ENCODE results near the gene LEAP2.

Gene LEAP2

DNA sequence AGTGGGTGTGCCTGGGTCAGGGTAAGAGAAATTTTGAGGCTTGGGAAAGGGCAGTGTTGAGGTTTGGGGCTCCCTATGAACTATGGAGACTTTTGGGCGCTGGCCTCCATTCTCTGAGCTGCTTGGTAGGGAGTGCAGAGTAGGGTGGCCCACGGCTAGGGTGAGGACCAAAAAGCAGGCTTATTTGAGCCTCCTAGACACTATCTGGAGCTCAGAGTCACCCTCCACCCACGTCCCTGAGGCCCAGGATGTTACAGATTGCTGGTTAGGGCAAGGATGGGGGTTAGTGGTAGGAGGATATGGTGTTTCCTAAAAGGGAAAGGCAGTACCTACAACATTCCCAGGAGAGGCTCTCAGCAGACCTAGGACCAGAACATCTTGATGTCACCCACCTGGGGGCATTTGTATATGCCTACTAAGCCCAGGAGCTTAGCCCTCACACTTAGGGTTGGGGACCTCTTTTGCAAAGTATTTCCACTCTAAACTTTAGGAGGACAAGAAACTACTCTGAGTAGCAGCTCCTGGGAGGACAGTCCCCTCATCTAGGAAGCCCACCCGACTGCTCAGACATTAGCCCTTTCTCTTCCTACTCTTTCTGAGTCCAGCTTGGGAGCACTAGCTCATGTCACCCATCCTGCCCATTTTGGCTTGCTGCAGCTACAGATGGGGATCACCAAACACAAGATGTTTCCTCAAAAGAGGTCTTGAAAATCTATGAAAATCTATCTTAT is 45.4 kb upstream of the LEAP2 start:
- H3K4me3 ChIP-seq (ENCODE audit: low read depth, low read length) = no peak overlapping the region
- in situ Hi-C loops (cut with HindIII; ENCODE audit: low sequenced_read_pairs) = no loop called here
- TF ChIP-seq CTCF (IDR thresholded peaks at IDR 0.05; ENCODE audit: low read depth, low read length, missing control alignments) = no peak
- DNase-seq (ENCODE audit: low read depth) = no peak

DNA sequence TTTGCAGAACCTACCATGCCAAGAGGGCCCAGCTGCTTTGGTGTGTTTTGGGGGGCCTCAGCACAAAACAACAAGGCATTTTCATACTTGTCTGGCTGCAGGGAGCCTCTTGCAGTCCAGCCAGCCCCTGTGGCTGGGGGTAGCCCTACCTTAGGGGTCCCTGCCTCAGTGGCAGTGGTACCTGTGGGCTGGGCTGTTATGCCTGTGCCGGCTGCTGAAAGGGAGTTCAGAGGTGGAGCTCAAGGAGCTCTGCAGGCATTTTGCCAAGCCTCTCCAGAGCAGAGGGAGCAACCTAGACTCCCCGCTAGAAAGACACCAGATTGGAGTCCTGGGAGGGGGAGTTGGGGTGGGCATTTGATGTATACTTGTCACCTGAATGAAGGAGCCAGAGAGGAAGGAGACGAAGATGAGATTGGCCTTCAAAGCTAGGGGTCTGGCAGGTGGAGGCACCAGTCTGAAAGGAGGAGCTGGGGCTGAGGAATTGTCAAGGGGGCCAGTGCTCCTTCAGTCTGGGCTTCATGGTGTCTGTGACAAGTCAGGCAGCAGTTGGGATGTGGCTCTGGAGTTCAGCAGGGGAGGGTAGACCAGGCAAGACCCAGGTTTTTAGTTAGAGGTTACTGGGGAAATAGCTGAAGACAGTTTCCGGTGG is 44.5 kb upstream of the LEAP2 start:
- no peak for TF ChIP-seq CTCF (IDR thresholded peaks at IDR 0.05; ENCODE audit: low read depth, low read length, missing control alignments)
- no peak overlapping the region for H3K4me3 ChIP-seq (ENCODE audit: low read depth, low read length)
- in situ Hi-C loops (cut with HindIII; ENCODE audit: low sequenced_read_pairs) = no loop called here
- no peak for DNase-seq (ENCODE audit: low read depth)

- in situ Hi-C loops (cut with HindIII; ENCODE audit: low sequenced_read_pairs) = no loop called here
- TF ChIP-seq CTCF (IDR thresholded peaks at IDR 0.05; ENCODE audit: low read depth, low read length, missing control alignments) = peak; percentile 84
- H3K4me3 ChIP-seq (ENCODE audit: low read depth, low read length) = peak overlapping the region; percentile 50
- no peak for DNase-seq (ENCODE audit: low read depth)
Observed at GRCh38 chr5:132829742-132830435, 43.6 kb upstream of the LEAP2 start.

DNA sequence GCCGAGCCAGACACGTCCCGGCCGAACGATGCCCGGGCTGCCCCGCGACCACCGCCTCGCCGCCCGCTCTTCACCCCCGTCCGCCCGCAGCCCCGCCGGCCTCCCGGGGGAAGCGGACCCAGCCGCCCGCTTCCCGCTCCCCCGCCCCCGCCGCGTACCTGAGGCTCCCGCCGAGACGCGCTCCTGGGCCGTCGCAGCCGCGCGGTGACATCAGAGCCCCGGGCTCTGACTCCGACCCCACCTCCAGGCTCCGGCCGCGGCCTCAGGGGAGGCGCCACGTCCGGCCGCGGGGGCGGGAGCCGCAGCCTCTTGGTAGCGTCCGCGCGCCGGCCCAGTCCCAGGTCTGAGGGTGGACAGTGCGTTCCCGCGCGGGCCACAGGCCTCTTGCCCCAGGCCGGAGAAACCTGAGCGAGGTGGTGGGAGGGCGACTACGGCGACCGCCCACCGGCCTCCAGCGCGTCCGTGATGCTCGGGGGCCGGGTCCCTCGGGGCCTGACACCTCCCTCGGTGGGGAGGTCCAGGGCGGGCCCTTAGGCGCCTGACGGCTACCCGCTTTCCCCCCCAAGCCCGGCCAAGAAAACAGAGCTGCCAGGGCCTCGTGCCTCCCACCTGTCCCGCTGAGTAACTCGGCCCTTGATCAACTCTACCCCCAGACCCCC is 42.9 kb upstream of the LEAP2 start, which contains the start of gene SHROOM1:
SHROOM1 (minus strand) TSS at position 212 of the 659 bp plus-strand sequence. CDS start 4,507 bp downstream, outside the sequence.
- no peak for DNase-seq (ENCODE audit: low read depth)
- in situ Hi-C loops (cut with HindIII; ENCODE audit: low sequenced_read_pairs) = no loop called here
- H3K4me3 ChIP-seq (ENCODE audit: low read depth, low read length) = peak within 1 kb of the TSS; percentile 50
- no peak for TF ChIP-seq CTCF (IDR thresholded peaks at IDR 0.05; ENCODE audit: low read depth, low read length, missing control alignments)

DNA sequence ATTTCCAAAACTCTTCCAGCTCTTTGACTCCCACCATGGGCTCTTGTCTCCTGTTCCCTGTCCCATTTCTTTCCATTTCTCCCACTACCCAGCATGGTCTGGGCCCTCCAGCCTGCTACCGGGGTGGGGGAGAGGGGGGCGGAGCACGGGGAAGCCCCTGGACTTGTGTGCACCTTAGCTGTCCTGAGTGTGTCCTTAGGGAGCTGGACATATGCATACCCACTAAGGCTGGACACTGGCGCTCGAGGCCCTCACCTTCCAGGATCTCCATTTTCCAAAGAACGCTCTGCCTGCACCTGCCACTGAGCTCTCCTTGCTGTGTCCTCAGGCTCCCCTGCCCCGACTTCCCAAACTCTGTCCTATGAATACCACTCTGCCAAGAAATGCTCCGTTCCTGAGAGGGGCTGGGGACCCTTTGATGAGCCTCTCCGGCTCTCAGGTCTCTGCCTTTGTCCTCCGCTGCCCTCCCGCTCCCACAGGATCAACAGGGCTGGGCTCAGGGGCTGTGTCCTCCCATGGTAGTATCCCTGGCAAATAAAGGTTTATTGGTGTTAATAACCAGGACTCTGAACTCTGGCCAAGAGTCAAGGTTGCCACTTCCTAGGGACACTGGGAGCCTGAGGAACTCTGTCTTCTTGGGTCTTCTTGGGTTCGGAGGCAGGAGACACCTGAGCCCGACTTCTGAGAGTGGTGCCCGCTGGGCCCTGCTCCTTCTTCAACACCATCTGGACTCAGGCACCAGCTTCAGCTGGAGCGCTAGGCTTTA is 42.2 kb upstream of the LEAP2 start:
- peak overlapping the region; percentile 50 for H3K4me3 ChIP-seq (ENCODE audit: low read depth, low read length)
- DNase-seq (ENCODE audit: low read depth) = no peak
- in situ Hi-C loops (cut with HindIII; ENCODE audit: low sequenced_read_pairs) = no loop called here
- no peak for TF ChIP-seq CTCF (IDR thresholded peaks at IDR 0.05; ENCODE audit: low read depth, low read length, missing control alignments)

All from astrocyte of the cerebellum (primary cell).